GM23248 (cell line): Measurements from ENCODE around the gene TMEM204. TPM values are rescaled to one million over a fixed set of nuclear protein-coding genes. Genes with fewer than 3 reads are reported as not detected.

Experiments used
- DNase-seq: peaks from one replicate; pipeline ENCODE4 v3.0.0-alpha.2; 2015
- H2AFZ ChIP-seq: fragments of 200-600 bp; sonication (generic); 2 replicates; pipeline ENCODE4 v1.6.1; 2016; ENCODE audit warnings: antibody characterized with exemption
- H3F3A ChIP-seq: fragments of 200-600 bp; sonication (generic); 2 replicates; pipeline ENCODE4 v1.6.1; 2016; ENCODE audit warnings: mild to moderate bottlenecking, antibody characterized with exemption, mixed run types; ENCODE audit not compliant: insufficient read depth
- H3K27ac ChIP-seq: fragments of 200-600 bp; sonication (generic); 2 replicates; pipeline ENCODE4 v1.5.1; 2016; ENCODE audit warnings: mild to moderate bottlenecking
- H3K27me3 ChIP-seq: fragments of 200-600 bp; sonication (generic); replicated peaks from 2 replicates; pipeline ENCODE4 v1.6.1; 2016; ENCODE audit warnings: mild to moderate bottlenecking; ENCODE audit not compliant: insufficient read depth
- H3K36me3 ChIP-seq: fragments of 200-600 bp; sonication (generic); 2 replicates; pipeline ENCODE4 v1.6.1; 2016; ENCODE audit warnings: low read depth, mild to moderate bottlenecking
- H3K4me1 ChIP-seq: fragments of 200-600 bp; sonication (generic); 2 replicates; pipeline ENCODE4 v1.6.1; 2016; ENCODE audit warnings: mild to moderate bottlenecking; ENCODE audit not compliant: insufficient read depth
- H3K4me2 ChIP-seq: fragments of 200-600 bp; sonication (generic); one replicate; pipeline ENCODE4 v1.6.1; 2016; ENCODE audit warnings: mild to moderate bottlenecking; ENCODE audit not compliant: unreplicated experiment
- H3K4me3 ChIP-seq: fragments of 200-600 bp; sonication (generic); 2 replicates; pipeline ENCODE4 v1.5.1; 2016; ENCODE audit warnings: mild to moderate bottlenecking
- H3K79me2 ChIP-seq: fragments of 200-600 bp; sonication (generic); 2 replicates; pipeline ENCODE4 v1.6.1; 2016; ENCODE audit warnings: mild to moderate bottlenecking; ENCODE audit not compliant: insufficient read depth
- H3K9ac ChIP-seq: fragments of 200-600 bp; sonication (generic); 2 replicates; pipeline ENCODE4 v1.6.1; 2016; ENCODE audit warnings: mild to moderate bottlenecking
- H3K9me2 ChIP-seq: fragments of 200-600 bp; sonication (generic); 2 replicates; pipeline ENCODE4 v1.6.1; 2016; ENCODE audit warnings: mixed run types, mild to moderate bottlenecking, moderate library complexity; ENCODE audit not compliant: insufficient read depth
- H3K9me3 ChIP-seq: fragments of 200-600 bp; sonication (generic); one replicate; pipeline ENCODE4 v1.6.1; 2017; ENCODE audit warnings: low read depth
- H4K20me1 ChIP-seq: fragments of 200-600 bp; sonication (generic); 2 replicates; pipeline ENCODE4 v1.6.0; 2016; ENCODE audit not compliant: insufficient read depth
- EZH2 ChIP-seq: fragments of 200-600 bp; sonication (generic); IDR thresholded peaks from 2 replicates; pipeline ENCODE4 v1.6.1; 2018; ENCODE audit warnings: antibody characterized with exemption, mild to moderate bottlenecking; ENCODE audit not compliant: insufficient read depth, poor library complexity, severe bottlenecking
- EZH2phosphoT487 ChIP-seq: fragments of 200-600 bp; sonication (generic); IDR thresholded peaks from 2 replicates; pipeline ENCODE4 v1.6.1; 2018; ENCODE audit warnings: antibody characterized with exemption, moderate library complexity, mild to moderate bottlenecking, low read depth; ENCODE audit not compliant: insufficient read depth
- WGBS, 2 experiments: methylation state at CpG; one replicate each; pipeline ENCODE4 v1.1.6; 2015 to 2017; ENCODE audit warnings: low lambda C conversion rate in 2 of 2, low coverage in 1 of 2; ENCODE audit errors: missing lambda C conversion rate in 2 of 2; 5-methylcytosine and 5-hydroxymethylcytosine counted together
- in situ Hi-C: fragments of 300-500 bp; cut with MboI; formaldehyde crosslinking; loops from 2 replicates; pipeline ENCODE4 v1.15.0; 2020
- polyA plus RNA-seq: library from polyadenylated mRNA; unstranded; fragments of >200 nt; fragmentation: Nextera tagmentation; extraction: Ambion mirVana; gene quantifications from 2 replicates; pipeline ENCODE4 v1.2.1, GENCODE V29; 2016
- total RNA-seq: library from RNA; depleted of rRNA; stranded (reverse); fragments of >200 nt; shearing (Covaris generic); gene quantifications from 2 replicates; pipeline ENCODE4 v1.2.3, GENCODE V29; 2014

Gene TMEM204
- total and polyA plus RNA-seq, 2 experiments from 2014 or later, result 26.0 to 40.0 TPM

- DNase-seq, result no peak
- no peak overlapping the region for H3K27ac ChIP-seq
- no peaks in the 10 kb centered on the region for H3K27me3 ChIP-seq
- no peak overlapping the region for H3K4me2 ChIP-seq
- H2AFZ ChIP-seq, result no peak overlapping the region
- in situ Hi-C loops, result no loop called here
- TF ChIP-seq EZH2, result no peak
- TF ChIP-seq EZH2phosphoT487, result no peak
- H3K36me3 ChIP-seq, result no peaks in the 10 kb centered on the region
- no peaks in the 10 kb centered on the region for H3K9me2 ChIP-seq
- no peaks in the 10 kb centered on the region for H4K20me1 ChIP-seq
- H3K79me2 ChIP-seq, result no peaks in the 10 kb centered on the region
- no peaks in the 10 kb centered on the region for H3F3A ChIP-seq
- no peak overlapping the region for H3K4me3 ChIP-seq
- H3K9me3 ChIP-seq, result no peaks in the 10 kb centered on the region
- no peak overlapping the region for H3K9ac ChIP-seq
- H3K4me1 ChIP-seq, result no peaks in the 10 kb centered on the region
These were observed 42.1 kb downstream of the TMEM204 start for GRCh38 chr16:1575578-1575977.

- TF ChIP-seq EZH2 (no peak), EZH2phosphoT487 (no peak)
- no peak for DNase-seq
- in situ Hi-C loops, result no loop called here
- H4K20me1 ChIP-seq, result no peaks in the 10 kb centered on the region
- no peaks in the 10 kb centered on the region for H3K9me3 ChIP-seq
- no peaks in the 10 kb centered on the region for H3K79me2 ChIP-seq
- no peaks in the 10 kb centered on the region for H3K27me3 ChIP-seq
- no peaks in the 10 kb centered on the region for H3K36me3 ChIP-seq
- WGBS, 2 experiments, result 75 to 81% methylated on average over 5 of the region's 5 CpGs
- no peak overlapping the region for H3K9ac ChIP-seq
- no peak overlapping the region for H3K27ac ChIP-seq
- H2AFZ ChIP-seq, result no peak overlapping the region
- no peak overlapping the region for H3K4me2 ChIP-seq
- H3K9me2 ChIP-seq, result no peaks in the 10 kb centered on the region
- no peaks in the 10 kb centered on the region for H3F3A ChIP-seq
- H3K4me3 ChIP-seq, result no peak overlapping the region
- no peaks in the 10 kb centered on the region for H3K4me1 ChIP-seq
These were observed 45.7 kb downstream of the TMEM204 start for GRCh38 chr16:1579214-1579613.

GRCh38 chr16:1580256-1580655 is 46.8 kb downstream of the TMEM204 start:
- H3K4me2 ChIP-seq, result no peak overlapping the region
- no peaks in the 10 kb centered on the region for H3K9me2 ChIP-seq
- H3K9me3 ChIP-seq, result no peaks in the 10 kb centered on the region
- H3K27ac ChIP-seq, result no peak overlapping the region
- H3K79me2 ChIP-seq, result no peaks in the 10 kb centered on the region
- TF ChIP-seq EZH2phosphoT487 (no peak), EZH2 (no peak)
- no peak overlapping the region for H3K4me3 ChIP-seq
- no peaks in the 10 kb centered on the region for H3K4me1 ChIP-seq
- H3F3A ChIP-seq, result no peaks in the 10 kb centered on the region
- H3K9ac ChIP-seq, result no peak overlapping the region
- WGBS, 2 experiments, result 95 to 96% methylated on average over 12 of the region's 12 CpGs
- no peaks in the 10 kb centered on the region for H3K36me3 ChIP-seq
- in situ Hi-C loops, result no loop called here
- H3K27me3 ChIP-seq, result no peaks in the 10 kb centered on the region
- no peak overlapping the region for H2AFZ ChIP-seq
- no peaks in the 10 kb centered on the region for H4K20me1 ChIP-seq
- DNase-seq, result no peak

GRCh38 chr16:1580956-1581355 is 47.5 kb downstream of the TMEM204 start:
- no peak for DNase-seq
- 88% methylated on average over 6 of the region's 6 CpGs for WGBS, 2 experiments

GRCh38 chr16:1581804-1582203 is 48.3 kb downstream of the TMEM204 start:
- H3K27me3 ChIP-seq, result no peaks in the 10 kb centered on the region
- DNase-seq, result no peak
- no peaks in the 10 kb centered on the region for H3K9me2 ChIP-seq
- 89 to 96% methylated on average over 7 to 9 of the region's 9 CpGs for WGBS, 2 experiments
- no peaks in the 10 kb centered on the region for H4K20me1 ChIP-seq
- no peak overlapping the region for H3K4me2 ChIP-seq
- H3K4me1 ChIP-seq, result no peaks in the 10 kb centered on the region
- no peaks in the 10 kb centered on the region for H3F3A ChIP-seq
- no peak overlapping the region for H2AFZ ChIP-seq
- H3K36me3 ChIP-seq, result 0 out of 2 replicates have a peak, but pooled peaks cover 1% of the 10 kb centered on the region
- H3K4me3 ChIP-seq, result no peak overlapping the region
- in situ Hi-C loops, result no loop called here
- H3K27ac ChIP-seq, result no peak overlapping the region
- no peaks in the 10 kb centered on the region for H3K79me2 ChIP-seq
- no peak overlapping the region for H3K9ac ChIP-seq
- no peak for TF ChIP-seq EZH2
- no peak for TF ChIP-seq EZH2phosphoT487
- H3K9me3 ChIP-seq, result no peaks in the 10 kb centered on the region

More at GRCh38 chr16:1580956-1581355, 47.5 kb downstream of the TMEM204 start:
- no peaks in the 10 kb centered on the region for H3K27me3 ChIP-seq
- no peaks in the 10 kb centered on the region for H3K36me3 ChIP-seq
- no peaks in the 10 kb centered on the region for H3F3A ChIP-seq
- no peak overlapping the region for H2AFZ ChIP-seq
- H3K9me3 ChIP-seq, result no peaks in the 10 kb centered on the region
- no peak for TF ChIP-seq EZH2phosphoT487
- TF ChIP-seq EZH2, result no peak
- no peaks in the 10 kb centered on the region for H3K4me1 ChIP-seq
- in situ Hi-C loops, result no loop called here
- H3K4me3 ChIP-seq, result no peak overlapping the region
- H3K9me2 ChIP-seq, result no peaks in the 10 kb centered on the region
- no peak overlapping the region for H3K4me2 ChIP-seq
- no peaks in the 10 kb centered on the region for H3K79me2 ChIP-seq
- no peak overlapping the region for H3K27ac ChIP-seq
- no peaks in the 10 kb centered on the region for H4K20me1 ChIP-seq
- H3K9ac ChIP-seq, result no peak overlapping the region
